Gastroesophageal sphincter (tissue), 2 donors: ENCODE measurements around the gene PITPNM1.

ENCODE experiments used
- EP300 ChIP-seq: sonication (generic); formaldehyde crosslinking; IDR thresholded peaks from one replicate; pipeline ENCODE4 v1.6.1; 2017; ENCODE audit warnings: antibody characterized with exemption, mild to moderate bottlenecking
- POLR2AphosphoS5 ChIP-seq: sonication (generic); formaldehyde crosslinking; IDR thresholded peaks from one replicate; pipeline ENCODE4 v1.6.1; 2017; ENCODE audit warnings: antibody characterized with exemption

GRCh38 chr11:67545280-67545679, 40.1 kb upstream of the PITPNM1 start:
- TF ChIP-seq POLR2AphosphoS5 (no peak), EP300 (no peak)
